Stimulated activated CD4-positive, alpha-beta T cell treated with anti-CD3 and anti-CD28 coated beads, Interleukin-1b, Interleukin-23, amount 100 ng/mL, for 48 hours (primary cell): ENCODE results near the gene WEE1.
"Not testable (repeated sequence)": the region's sequence is repeated elsewhere in the genome, so short reads cannot be mapped to it uniquely, and the experiment has no call there.

Experiments used
- DNase-seq: peaks from one replicate; pipeline ENCODE4 v3.0.0-alpha.2; 2020

The WEE1 gene

GRCh38 chr11:9573052-9573774, at the start of gene WEE1:
Gene WEE1, plus strand, starts transcription at chr11:9573670. Its CDS starts 264 bp downstream, at chr11:9573934.
- DNase-seq, result peak; percentile 98

- DNase-seq, result no peak
These were observed 49.5 kb upstream of the WEE1 start for GRCh38 chr11:9524001-9524400.

- no peak for DNase-seq
These were observed 48.4 kb upstream of the WEE1 start for GRCh38 chr11:9525116-9525515.

GRCh38 chr11:9527481-9528135, 45.9 kb upstream of the WEE1 start:
- no peak for DNase-seq

GRCh38 chr11:9528136-9528501, 45.4 kb upstream of the WEE1 start:
- no peak for DNase-seq

GRCh38 chr11:9528573-9529333, 44.7 kb upstream of the WEE1 start:
- no peak for DNase-seq

GRCh38 chr11:9529334-9529650, 44.2 kb upstream of the WEE1 start:
- no peak for DNase-seq

GRCh38 chr11:9530020-9530621, 43.3 kb upstream of the WEE1 start:
- no peak for DNase-seq

- no peak for DNase-seq
These were observed 42.4 kb upstream of the WEE1 start for GRCh38 chr11:9530901-9531625.

GRCh38 chr11:9533058-9533457, 40.4 kb upstream of the WEE1 start:
- DNase-seq, result no peak

GRCh38 chr11:9533736-9534473, 39.6 kb upstream of the WEE1 start:
- DNase-seq, result no peak

- DNase-seq, result peak; percentile 76
These were observed 38.2 kb upstream of the WEE1 start for GRCh38 chr11:9535189-9535781.

- no peak for DNase-seq
These were observed 34.9 kb upstream of the WEE1 start for GRCh38 chr11:9538548-9538947.

- not testable (repeated sequence) for DNase-seq
These were observed 24.3 kb upstream of the WEE1 start for GRCh38 chr11:9549216-9549615.

- no peak for DNase-seq
These were observed 23.3 kb upstream of the WEE1 start for GRCh38 chr11:9550191-9550628.

GRCh38 chr11:9561279-9561982, 12.0 kb upstream of the WEE1 start:
- no peak for DNase-seq

- DNase-seq, result peak; percentile 13
These were observed 10.8 kb upstream of the WEE1 start for GRCh38 chr11:9562716-9563115.

- no peak for DNase-seq
These were observed 10.2 kb upstream of the WEE1 start for GRCh38 chr11:9563196-9563730.

- peak; percentile 78 for DNase-seq
These were observed 7.5 kb upstream of the WEE1 start for GRCh38 chr11:9565822-9566560.

- no peak for DNase-seq
These were observed 6.9 kb upstream of the WEE1 start for GRCh38 chr11:9566561-9567063.
